GM21786 (cell line): ENCODE results near the gene KRTAP5-6.
"Not testable (repeated sequence)": the region's sequence is repeated elsewhere in the genome, so short reads cannot be mapped to it uniquely, and the experiment has no call there.

Source experiments
- ATAC-seq: cut with Tn5 transposase; IDR thresholded peaks from one replicate; pipeline ENCODE4 v1.9.1; 2021; ENCODE audit not compliant: unreplicated experiment

KRTAP5-6 gene

DNA sequence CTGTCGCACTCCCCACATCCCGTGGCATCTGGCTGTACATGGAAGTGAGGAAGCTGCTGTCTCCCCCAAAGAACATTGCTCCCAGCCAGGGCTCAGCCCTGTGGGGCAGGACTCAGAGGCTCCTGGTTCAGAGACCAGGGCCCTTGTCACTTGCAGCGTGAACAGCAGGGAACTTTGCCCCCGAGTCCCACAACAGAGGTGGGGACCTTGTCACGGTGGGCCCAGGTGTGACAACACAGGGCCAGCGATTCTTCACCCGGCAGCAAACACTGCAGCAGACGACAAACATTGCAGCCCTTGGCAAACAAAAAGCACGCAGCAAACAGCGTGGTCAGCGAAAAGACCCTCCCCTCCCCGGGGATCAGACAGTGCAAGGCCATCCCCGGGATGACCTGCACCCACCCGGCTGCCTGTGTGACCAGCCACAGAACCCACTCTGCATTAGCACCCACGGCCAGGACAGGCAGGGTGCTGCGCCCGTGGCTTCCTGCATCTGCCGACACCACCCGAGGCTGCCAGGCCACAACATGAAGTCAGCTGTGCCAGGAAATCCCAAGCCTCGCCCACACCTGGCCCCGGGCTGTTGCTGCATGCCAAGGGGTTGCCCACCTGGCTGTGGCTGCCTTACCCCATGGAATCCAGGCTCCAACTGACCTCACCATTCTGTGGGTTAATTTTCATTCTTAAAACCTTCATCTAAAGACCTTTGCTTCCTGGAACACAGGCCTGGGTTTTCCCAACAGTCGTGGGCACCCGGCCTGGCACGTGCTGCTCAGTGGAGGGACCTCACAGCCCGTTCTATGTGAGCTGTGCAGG, 35.3 kb upstream of the KRTAP5-6 start:
- not testable (repeated sequence) for ATAC-seq

DNA sequence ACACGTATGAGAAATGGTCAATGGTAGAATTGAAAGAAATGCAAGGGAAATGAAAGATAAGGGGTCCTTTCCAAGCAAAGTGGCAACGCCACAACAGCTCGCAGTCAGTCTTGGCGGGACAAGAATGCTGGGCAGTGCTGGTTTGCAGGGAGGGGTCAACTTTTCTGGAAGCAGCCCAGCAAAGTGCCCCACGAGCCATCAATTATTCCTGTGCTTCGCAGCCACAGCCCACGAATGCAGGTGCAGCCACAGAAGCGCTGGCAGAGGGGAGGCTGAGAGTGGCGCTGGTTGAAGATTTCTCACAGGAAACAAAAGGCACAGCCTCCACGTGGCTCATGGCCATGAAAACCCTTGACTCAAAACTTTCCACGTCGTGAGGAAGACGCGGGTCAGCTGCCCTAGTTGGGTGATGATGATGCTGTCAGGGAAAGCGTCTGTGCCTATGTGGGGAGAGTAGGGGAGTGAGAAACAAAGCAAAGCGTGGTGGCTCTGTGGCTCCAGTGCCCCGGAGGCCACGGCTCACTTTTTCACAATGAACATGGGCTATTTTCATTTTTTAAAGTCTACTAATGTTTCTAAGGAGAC, 34.2 kb upstream of the KRTAP5-6 start:
- ATAC-seq: not testable (repeated sequence)

DNA sequence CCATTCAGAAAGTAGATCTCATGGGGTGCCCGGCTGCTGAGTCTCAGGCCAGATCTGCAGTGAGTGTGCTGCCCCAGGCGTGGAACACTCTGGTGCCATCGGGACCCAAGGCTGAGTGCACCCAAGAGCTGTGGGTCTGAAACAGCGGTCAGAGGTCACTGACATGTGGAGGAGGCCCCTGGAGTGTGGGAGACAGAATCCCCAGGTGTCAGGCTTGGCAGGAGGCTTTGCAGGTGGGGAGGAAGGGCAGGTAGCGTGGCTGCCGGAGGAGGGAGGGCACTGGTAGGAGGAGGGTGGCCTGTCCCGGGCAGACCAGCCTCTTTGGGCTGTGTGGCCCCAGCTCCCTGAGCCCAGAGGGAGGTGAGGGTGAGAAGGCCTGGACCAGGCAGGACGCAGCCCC, 31.7 kb upstream of the KRTAP5-6 start:
- ATAC-seq: no peak

DNA sequence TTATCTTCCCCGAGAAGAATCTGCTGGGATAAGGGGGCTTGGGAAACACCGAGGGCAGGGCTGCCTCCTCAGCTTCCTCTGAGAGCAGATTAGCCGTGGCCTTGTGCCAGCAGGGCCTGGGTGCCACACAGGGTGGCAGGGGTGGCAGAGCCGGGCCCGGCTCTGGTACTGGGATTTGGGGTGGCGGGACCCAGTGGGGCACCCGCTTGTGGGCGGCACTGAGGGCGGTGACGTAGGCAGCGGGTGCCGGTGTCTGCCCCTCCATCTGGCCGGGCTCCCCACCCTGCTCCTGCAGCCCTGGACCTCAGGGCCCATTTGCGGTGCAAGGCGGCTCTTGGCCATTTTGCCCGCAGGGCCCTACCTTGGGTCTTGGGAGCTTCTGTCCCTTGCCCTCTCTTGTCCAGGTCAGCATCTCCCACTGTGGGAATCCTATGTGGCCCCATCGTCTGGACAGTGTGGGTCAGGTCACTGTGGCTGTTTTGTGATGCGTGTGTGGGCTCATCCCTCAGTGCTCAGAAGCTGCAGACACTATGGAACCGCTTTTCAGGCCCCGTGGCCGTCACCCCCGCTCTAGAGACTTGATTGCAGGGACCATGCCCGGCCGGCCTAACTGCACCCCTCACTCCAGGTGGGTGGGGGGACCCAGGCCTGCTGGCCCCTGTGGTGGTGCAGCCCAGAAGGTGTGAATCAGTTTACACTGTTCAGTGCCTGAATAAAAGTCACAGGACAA, 29.7 kb upstream of the KRTAP5-6 start:
- ATAC-seq: no peak

DNA sequence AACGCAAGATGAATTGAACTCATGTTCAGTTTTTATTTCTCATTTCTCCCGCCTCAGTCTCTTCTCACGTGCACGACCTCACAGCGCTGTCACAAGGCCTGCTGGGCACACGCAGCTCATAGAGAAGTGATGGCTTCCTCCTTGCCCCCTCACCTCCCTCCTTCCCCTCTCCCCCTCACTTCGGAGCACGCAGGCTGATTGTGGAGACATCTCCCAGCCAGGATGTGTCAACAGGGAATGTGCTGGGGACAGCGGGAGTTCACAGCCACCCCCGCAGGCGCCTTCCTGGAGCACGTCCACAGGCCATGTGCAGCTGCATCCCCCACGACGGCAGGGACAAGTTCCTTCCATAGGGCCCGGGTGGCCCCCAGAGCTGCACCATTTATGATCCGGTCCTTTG, 29.1 kb upstream of the KRTAP5-6 start:
- ATAC-seq: no peak

DNA sequence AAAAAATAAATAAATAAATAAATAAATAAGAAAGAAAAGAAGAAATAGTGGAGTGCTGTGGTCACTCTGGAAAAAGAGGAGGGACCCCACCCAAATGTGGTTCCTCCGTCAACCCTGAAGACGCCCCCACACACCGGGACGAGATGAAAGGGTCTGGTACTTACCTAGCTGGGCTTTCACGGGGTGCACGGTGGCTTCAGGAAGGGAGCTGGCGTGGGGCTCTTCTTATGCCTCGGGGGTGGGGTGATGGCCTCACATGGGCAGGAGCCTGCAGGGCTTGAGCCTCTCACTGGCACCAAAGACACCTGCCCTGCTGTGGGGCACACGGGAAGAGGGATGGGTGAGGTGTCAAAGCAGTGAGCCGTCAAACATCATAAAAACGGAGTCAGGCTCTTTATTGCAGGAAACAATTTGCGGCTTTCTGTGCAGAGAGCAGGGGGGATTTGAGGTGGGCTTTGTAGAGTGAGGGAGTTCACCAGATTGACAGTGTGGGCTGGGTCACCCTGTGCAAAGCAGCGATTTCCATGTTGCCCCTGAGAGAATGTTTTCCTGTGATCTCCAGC, 28.0 kb upstream of the KRTAP5-6 start:
- no peak for ATAC-seq

DNA sequence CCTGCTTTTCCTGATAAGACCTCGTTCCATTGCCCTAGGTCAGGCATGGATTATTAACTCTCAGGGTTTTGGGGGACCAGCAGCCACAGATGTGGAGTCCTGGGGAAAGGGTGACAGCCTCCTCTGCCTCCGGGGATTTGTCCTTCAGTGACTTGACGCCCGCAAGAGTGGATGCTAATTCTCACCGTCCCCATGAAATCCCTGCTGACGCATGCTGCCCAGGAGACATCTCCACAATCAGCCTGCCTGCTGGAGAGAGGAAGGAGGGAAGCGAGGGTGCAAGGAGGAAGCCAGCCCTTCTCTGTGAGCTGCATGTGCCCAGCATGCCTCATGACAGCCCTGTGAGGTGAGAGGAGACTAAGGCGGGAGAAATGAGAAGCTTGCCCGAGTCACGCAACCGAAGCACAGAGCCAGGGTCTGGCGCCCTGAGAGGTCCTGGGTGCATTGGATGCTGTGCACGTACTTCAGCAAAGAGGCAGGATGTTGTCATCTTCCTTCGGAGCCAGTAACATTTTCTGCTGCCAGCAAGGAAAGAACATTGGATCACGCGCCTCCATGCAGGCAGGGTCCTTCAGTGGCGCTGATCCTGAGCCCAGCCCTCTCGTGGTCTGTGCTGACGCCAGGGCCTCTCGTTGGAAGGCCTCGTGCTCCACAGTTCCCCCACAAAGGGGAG, 27.3 kb upstream of the KRTAP5-6 start:
- no peak for ATAC-seq

DNA sequence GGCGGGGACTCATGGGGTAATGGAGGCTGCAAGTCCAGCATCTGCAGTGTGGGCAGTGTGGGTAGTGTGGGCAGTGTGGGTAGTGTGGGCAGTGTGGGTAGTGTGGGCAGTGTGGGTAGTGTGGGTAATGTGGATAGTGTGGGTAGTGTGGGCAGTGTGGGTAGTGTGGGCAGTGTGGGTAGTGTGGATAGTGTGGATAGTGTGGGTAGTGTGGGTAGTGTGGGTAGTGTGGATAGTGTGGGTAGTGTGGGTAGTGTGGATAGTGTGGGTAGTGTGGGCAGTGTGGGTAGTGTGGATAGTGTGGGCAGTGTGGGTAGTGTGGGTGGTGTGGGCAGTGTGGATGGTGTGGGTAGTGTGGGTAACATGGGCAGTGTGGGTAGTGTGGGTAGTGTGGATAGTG, 26.5 kb upstream of the KRTAP5-6 start:
- ATAC-seq: not testable (repeated sequence)

DNA sequence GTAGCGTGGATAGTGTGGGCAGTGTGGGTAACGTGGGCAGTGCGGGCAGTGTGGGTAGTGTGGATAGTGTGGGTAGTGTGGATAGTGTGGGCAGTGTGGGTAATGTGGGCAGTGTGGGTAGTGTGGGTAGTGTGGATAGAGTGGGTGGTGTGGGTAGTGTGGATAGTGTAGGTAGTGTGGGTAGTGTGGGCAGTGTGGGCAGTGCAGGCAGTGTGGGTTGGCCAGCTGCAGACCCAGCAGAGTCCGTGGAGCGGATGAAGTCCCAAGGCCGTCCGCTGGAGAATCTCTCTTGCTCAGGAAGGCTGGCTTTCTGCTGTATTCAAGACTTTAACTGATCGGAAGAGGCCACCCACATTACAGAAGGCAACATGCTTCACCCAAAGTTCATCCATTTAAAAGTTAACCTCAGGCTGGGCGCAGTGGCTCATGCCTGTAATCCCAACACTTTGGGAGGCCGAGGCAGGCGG, 26.1 kb upstream of the KRTAP5-6 start:
- ATAC-seq: no peak

DNA sequence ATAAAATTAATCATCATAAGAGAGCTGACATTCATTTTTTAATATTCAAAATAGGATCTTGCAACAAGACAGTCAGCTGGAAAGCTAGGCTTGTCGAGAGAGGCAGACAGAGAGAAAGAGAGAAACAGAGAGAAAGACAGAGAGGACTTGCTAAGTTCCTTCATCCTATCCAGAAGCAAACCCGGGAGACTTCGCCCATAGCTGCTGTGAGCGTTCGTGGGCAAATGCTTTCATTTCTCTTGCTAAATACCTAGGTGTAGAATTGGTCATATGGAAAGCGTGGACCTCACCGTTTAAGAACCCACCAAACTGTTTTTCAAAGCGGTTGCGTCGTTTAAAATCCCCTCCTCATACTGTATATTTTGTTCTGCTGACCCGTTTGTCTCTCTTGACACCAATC, 25.3 kb upstream of the KRTAP5-6 start:
- ATAC-seq: no peak

DNA sequence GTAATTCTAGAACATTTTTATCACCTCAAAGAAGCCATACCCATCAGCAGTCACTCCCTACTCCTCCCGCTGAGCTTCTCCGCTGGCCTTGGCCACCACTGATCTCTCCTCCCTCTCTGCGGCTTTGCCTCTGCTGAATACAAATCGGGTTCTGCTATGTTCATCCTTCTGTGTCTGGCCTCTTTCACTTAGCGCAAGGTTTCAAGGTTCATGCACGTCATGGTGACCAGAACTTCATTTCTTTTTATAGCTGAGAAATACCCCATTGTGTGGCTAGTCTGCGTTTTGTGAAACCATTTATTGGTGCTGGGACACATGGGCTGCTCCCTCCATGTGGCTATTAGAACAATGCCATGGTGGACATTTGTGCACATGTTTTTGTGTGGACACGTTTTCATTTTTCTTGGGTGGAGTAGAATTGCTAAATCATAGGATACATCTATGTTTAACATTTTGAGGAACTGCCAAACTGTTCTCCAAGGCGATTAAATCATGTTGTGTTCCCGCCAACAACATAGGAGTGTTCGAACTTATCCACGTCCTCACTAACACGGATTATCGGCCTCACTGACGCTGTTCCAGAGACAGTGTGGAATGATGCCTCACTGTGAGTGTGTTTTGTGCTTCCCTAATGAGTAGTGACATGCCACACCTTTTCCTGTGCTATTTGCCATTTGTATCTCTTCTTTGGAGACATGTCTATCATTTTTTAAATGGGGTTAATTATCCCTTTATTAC, 24.2 kb upstream of the KRTAP5-6 start:
- no peak for ATAC-seq

DNA sequence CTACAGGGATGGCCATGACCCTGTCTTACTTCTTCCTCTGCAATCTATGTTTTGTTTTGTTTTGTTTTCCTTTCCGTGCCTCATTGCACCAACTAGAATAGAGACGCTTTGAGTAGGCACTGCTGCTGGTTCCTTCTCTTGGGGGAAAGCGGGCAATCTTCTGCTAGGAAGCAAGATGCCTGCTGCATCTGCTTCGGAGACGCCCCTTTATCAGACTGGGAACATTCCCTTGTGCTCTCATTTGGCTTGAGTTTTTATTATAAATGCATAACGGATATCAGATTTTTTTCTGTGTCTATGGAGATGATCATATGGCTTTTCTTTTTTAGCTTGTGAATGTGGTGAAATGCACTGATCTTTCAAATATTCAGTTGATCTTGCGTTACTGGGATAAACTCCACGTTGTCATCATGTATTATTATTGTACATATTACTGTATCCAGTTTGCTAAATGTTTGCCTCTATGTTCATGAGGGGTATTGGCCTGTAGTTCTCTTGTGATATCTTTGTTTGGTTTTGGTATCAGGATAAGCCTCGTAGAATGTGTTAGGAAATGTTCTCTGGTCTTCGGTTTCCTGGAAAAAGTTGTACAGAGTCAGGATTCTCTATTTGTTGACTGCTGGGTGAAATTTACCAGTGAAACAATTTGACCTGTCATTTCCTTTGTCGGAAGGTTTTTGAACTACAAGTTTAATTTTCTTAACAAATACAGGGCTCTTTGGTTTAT, 23.4 kb upstream of the KRTAP5-6 start:
- ATAC-seq: no peak

DNA sequence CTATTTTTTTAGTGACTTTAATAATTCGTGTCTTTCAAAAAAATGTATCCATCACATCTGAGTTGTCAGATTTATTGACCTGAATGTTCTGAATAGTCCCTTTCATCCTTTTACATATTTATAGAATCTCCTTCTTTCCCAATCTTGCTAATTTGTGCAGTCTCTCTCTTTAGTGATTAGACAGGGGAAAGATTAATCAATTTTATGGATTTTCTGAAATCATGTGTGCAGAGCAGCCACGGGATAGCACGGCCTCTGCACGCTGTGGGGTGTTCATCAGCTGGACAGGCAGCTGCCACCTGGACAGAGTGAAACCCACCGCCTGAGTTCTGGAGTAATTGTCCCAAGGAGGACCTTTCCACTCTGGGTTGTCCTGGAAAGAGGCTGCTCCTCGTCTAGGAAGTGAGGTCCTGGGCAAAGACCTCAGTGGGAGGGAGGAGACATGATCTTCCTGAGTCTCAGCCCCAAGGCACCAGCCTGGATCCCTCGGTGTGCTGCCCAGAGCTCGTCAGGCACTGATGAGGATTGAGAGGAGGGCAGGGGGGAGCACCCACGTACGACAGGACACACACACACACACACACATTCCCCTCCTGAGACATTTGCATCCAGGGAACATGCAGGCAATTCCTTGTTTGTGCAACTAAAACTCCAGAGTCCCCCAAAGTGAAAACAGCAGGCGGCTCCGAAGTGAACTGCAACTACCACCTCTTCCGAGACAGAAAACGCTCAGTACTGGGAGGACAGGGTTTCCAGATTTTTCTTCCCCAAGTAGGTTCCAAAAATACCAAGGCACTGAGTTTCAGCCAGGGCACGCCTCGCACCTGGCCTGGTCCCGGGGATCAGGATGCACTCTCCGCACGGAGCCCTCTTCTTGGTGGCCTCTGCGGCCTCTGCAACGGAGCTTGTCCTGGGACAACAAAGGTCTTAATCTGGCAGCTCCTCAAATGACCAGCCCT, 22.5 kb upstream of the KRTAP5-6 start:
- no peak for ATAC-seq

DNA sequence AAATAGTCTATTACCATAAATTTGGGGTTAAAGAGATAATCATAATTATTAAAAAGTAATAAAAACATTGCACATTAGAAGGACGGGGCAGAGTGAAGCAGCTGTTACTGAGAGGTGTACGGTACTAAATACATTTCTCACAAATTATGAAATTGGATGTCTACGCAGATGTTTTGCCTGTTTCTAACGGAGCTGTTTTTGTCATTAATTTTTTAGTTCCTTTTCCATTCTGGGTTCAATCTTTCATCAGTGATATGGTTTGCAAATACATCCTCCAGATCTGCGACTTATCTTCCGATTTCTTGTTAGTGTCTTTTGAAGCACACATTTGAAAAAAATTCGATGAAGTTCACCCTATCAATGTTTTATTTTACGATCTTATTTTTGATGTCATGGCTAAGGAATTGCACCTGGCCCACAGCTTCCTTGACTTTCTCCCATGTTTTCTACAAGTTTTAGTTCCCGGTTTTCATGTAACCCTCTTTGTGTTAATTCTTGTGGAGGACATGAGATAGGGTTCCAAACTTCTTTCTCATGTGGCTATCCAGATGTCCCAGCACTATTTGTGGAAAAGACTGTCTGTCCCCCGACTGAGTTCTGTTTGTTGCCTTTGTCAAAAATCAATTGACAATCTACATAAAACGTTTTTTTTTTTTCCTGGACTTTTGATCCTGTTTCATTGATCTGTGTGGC, 21.3 kb upstream of the KRTAP5-6 start:
- no peak for ATAC-seq

DNA sequence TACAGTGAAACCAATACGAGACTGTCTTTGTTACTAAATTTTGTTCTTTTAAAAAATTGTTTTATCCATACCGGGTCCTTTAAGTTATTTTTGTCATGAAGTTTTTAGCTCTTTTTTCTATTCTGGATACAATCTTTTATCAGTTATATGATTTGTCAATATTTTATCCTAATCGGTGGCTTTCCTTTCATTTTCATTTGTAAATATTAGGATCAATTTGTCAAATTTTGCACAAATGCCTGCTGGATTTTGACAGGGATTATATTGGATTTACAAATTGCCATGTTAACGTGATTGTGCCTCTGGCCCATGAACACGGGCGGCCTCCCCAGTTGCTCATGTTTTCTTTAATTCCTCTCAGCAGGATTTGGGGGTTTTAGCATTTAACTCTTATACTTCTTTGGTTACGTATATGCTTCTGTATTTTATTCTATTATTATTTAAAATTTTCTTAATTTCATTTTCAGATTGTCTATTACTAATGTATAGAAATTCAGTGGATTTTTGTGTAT, 20.7 kb upstream of the KRTAP5-6 start:
- ATAC-seq: no peak

DNA sequence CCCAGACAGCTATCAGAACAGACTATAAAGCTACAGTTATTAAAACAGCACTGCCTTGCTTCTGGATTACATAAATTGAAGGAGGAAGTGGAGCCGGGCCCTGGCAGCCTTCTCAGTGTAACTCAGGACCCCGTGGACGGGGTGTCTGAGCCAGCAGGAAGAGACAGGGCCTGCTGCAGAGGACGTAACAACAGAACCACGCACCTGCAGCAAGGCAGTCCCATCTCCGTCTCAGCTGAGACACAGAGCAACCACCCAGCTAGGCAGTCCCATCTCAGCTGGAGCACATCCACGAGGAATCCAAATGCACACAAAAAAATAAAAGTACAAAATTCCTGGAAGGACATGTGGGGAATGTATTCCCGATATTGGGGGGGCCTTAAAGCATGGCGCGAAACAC, 17.1 kb upstream of the KRTAP5-6 start:
- ATAC-seq: no peak

DNA sequence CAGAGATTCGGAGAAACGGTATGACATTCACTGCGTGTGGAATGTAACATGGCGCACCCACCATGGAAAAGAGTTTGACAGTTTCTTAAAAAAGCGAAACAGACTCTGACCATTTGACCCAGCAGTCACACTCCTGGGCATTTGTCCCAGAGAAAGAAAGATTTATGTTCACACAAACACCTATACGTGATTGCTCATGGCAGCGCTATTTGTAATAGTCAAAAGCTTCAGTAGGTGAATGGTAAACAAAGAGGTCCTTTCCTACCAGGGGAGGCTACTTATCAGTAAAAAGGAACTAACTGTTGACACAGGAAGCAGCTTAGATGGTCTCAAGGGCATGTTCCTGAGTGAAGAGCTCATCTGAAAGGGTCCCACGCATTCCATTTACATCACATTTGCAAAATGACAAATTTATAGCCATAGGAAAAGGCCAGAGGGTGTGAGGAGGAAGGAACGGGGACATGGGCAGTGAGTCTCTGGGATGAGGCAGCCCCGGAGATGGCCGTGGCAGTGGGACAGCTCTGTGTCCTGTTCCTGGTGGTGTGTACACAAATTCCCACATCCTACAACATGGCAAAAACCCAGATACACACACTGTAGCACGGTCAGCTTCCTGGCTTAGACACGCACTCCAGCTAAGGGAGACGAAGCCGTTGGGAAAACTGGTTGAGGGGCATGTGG, 14.6 kb upstream of the KRTAP5-6 start:
- no peak for ATAC-seq
